ENCODE results near the gene SMAD7. TPM values are rescaled to one million over a fixed set of nuclear protein-coding genes. Genes with fewer than 3 reads are reported as not detected.

SMAD7 gene
- polyA plus RNA-seq, 2 of the 4 experiments (the other 2 are of a cell fraction) = 19.9 to 26.9 TPM

DNA sequence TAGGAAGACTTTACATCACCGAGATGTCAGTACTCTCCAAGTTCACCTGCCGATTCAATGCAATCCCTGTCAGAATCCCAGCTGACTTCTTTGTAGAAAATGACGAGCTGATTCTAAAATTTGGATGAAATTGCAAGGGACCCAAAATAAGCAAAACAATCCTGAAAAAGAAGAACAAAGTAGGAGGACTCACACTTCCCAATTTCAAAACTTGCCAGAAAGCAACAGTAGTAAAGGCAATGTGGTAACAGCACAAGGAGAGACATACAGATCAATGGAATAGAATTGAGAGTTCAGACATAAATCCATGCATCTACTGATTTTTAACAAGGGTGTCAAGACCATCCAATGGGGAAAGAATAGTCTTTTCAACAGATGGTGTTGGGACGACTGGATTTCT lies 52.2 kb downstream of the SMAD7 start:
- FAIRE-seq (no peak), DNase-seq (ENCODE audit: low read depth in 1 of 2, low spot score in 1 of 2) (no peak), ATAC-seq (no peak)
- H3K4me1 ChIP-seq = peaks cover 32% of the 10 kb centered on the region
- POLR2A ChIA-PET = no interaction called here
- peaks cover 8% of the 10 kb centered on the region; the same call in 2 of the 3 replicates for H3K9me3 ChIP-seq
- TF ChIP-seq MAZ (IDR thresholded peaks at IDR 0.05; ENCODE audit: borderline replicate concordance, low read depth, low read length) = no peak
- no peak for TF ChIP-seq HDAC2 (IDR thresholded peaks at IDR 0.05)
- no peak for TF ChIP-seq RNF2 (IDR thresholded peaks at IDR 0.05; ENCODE audit: borderline replicate concordance, low read depth)
- TF ChIP-seq SREBF2 (IDR thresholded peaks at IDR 0.05) = no peak
- TF ChIP-seq, protein P1, sequence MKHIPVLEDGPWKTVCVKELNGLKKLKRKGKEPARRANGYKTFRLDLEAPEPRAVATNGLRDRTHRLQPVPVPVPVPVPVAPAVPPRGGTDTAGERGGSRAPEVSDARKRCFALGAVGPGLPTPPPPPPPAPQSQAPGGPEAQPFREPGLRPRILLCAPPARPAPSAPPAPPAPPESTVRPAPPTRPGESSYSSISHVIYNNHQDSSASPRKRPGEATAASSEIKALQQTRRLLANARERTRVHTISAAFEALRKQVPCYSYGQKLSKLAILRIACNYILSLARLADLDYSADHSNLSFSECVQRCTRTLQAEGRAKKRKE (CRISPR knock-in tag; IDR thresholded peaks at IDR 0.05; ENCODE audit: low read depth) = no peak
- no peak for TF ChIP-seq HOXB13 (CRISPR knock-in tag; IDR thresholded peaks at IDR 0.05; ENCODE audit: low read depth)
- WGBS (ENCODE audit: missing lambda C conversion rate) = 95% methylated on average over 4 of the region's 4 CpGs
- H3K27ac ChIP-seq = no peak overlapping the region
- no peak overlapping the region for H3K4me3 ChIP-seq
- no peak overlapping the region for H3K4me2 ChIP-seq
- CTCF ChIA-PET = no interaction called here

DNA sequence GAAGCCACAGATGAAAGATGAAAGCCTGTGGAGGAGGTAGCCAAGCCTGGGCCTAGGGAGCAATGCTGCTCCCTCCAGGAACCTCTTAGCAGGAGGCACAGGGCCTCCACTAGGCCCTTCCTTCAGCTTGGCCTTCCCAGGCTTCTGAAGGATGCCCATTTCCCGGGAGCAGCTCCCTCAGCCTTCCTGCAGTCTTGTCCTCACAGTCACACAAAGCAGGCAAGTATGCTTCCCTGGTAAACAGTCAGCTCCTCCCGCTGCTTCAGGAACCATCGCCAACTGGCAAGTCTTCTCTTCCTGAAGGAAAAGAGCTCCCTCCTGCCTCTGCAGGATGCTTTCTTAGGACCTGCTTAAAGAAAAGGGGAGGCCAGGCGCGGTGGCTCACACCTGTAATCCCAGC lies 53.2 kb downstream of the SMAD7 start:
- ATAC-seq (no peak), FAIRE-seq (no peak), DNase-seq (ENCODE audit: low read depth in 1 of 2, low spot score in 1 of 2) (no peak)
- Histone ChIP-seq H3K9me3 (peaks cover 8% of the 10 kb centered on the region; the same call in 2 of the 3 replicates), H3K4me2 (no peak overlapping the region), H3K27ac (peak overlapping the region; percentile 52 to 79; a peak in 5 of 6 replicates), H3K4me3 (no peak overlapping the region), H3K4me1 (peaks cover 27% of the 10 kb centered on the region)
- POLR2A ChIA-PET = no interaction called here
- 93% methylated on average over 5 of the region's 5 CpGs for WGBS (ENCODE audit: missing lambda C conversion rate)
- CTCF ChIA-PET = interaction anchor here (0.5 kb wide), 1 partner anchor 168 kb away, joined by 3 read pairs; no protein-coding TSS in a partner anchor
- TF ChIP-seq, protein P2, sequence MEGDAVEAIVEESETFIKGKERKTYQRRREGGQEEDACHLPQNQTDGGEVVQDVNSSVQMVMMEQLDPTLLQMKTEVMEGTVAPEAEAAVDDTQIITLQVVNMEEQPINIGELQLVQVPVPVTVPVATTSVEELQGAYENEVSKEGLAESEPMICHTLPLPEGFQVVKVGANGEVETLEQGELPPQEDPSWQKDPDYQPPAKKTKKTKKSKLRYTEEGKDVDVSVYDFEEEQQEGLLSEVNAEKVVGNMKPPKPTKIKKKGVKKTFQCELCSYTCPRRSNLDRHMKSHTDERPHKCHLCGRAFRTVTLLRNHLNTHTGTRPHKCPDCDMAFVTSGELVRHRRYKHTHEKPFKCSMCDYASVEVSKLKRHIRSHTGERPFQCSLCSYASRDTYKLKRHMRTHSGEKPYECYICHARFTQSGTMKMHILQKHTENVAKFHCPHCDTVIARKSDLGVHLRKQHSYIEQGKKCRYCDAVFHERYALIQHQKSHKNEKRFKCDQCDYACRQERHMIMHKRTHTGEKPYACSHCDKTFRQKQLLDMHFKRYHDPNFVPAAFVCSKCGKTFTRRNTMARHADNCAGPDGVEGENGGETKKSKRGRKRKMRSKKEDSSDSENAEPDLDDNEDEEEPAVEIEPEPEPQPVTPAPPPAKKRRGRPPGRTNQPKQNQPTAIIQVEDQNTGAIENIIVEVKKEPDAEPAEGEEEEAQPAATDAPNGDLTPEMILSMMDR (IDR thresholded peaks at IDR 0.05) = no peak
- TF ChIP-seq MAZ (IDR thresholded peaks at IDR 0.05; ENCODE audit: borderline replicate concordance, low read depth, low read length) (no peak), JUN (IDR thresholded peaks at IDR 0.05) (no peak), RFX5 (IDR thresholded peaks at IDR 0.05) (no peak), HOXB5 (CRISPR knock-in tag; IDR thresholded peaks at IDR 0.05) (no peak), HOXB13 (CRISPR knock-in tag; IDR thresholded peaks at IDR 0.05; ENCODE audit: low read depth) (no peak), NR3C1 (IDR thresholded peaks at IDR 0.05) (no peak), RNF2 (IDR thresholded peaks at IDR 0.05; ENCODE audit: borderline replicate concordance, low read depth) (no peak), HOXA7 (CRISPR knock-in tag; IDR thresholded peaks at IDR 0.05) (no peak), EHF (CRISPR knock-in tag; IDR thresholded peaks at IDR 0.05) (no peak), ZC3H11A (IDR thresholded peaks at IDR 0.05) (no peak), CHD2 (IDR thresholded peaks at IDR 0.05; ENCODE audit: low read length, partially characterized antibody) (no peak)
- TF ChIP-seq, protein P3, sequence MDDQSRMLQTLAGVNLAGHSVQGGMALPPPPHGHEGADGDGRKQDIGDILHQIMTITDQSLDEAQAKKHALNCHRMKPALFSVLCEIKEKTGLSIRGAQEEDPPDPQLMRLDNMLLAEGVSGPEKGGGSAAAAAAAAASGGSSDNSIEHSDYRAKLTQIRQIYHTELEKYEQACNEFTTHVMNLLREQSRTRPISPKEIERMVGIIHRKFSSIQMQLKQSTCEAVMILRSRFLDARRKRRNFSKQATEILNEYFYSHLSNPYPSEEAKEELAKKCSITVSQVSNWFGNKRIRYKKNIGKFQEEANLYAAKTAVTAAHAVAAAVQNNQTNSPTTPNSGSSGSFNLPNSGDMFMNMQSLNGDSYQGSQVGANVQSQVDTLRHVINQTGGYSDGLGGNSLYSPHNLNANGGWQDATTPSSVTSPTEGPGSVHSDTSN (IDR thresholded peaks at IDR 0.05) = no peak

DNA sequence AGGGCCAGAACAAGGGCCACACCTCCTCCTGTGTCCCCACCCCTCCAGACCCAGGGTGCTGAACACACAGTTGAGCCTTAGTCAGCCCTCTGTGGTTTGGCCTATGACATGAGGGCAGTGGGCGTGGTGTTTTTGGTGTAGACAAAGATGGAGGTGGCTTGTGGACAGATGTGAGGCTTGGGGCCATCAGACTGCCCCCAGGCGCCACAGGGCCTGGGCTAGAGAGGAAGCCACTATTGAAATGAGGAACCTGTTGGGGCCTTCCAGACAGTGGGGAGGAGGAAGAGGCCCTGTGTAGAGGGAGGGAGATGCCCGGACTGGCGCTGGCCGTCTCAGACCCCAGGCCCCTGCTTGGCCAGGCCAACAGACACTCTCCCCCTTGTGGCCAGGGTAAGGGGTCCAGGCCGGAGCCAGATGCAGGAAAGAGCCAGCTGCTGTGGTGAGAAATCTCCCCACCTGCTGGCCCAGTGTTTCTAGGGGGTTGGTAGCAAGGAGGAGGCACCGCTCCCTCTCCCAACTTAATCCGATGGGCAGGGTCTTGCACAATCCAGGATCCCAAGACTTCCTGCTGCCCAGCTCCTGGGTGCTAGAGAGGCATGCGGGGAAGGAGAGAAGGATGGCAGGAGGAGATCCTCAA lies 53.8 kb downstream of the SMAD7 start:
- WGBS (ENCODE audit: missing lambda C conversion rate) = 89% methylated on average over 5 of the region's 9 CpGs
- ChIA-PET POLR2A (no interaction called here), CTCF (interaction anchor here (0.5 kb wide), 1 partner anchor 168 kb away, joined by 3 read pairs; no protein-coding TSS in a partner anchor)
- H3K27ac ChIP-seq = peak overlapping the region; percentile 52 to 79; a peak in 5 of 6 replicates
- FAIRE-seq = no peak
- ATAC-seq = peak; percentile 62 to 77; a peak in 4 of 6 replicates
- peaks cover 22% of the 10 kb centered on the region for H3K4me1 ChIP-seq
- TF ChIP-seq CEBPB (IDR thresholded peaks at IDR 0.05) = peak in 1 of 2 experiments; percentile 30; a peak in 2 of 4 replicates
- no peak for TF ChIP-seq KDM1A (IDR thresholded peaks at IDR 0.05; ENCODE audit: low read depth)
- no peak for TF ChIP-seq PHF8 (IDR thresholded peaks at IDR 0.05; ENCODE audit: borderline replicate concordance, low read depth)
- no peak for TF ChIP-seq EHF (CRISPR knock-in tag; IDR thresholded peaks at IDR 0.05)
- no peak for TF ChIP-seq FOSL2 (IDR thresholded peaks at IDR 0.05)
- no peak for TF ChIP-seq FOSL2 (CRISPR knock-in tag; IDR thresholded peaks at IDR 0.05)
- no peak for TF ChIP-seq SMC3 (IDR thresholded peaks at IDR 0.05)
- TF ChIP-seq, protein P4, sequence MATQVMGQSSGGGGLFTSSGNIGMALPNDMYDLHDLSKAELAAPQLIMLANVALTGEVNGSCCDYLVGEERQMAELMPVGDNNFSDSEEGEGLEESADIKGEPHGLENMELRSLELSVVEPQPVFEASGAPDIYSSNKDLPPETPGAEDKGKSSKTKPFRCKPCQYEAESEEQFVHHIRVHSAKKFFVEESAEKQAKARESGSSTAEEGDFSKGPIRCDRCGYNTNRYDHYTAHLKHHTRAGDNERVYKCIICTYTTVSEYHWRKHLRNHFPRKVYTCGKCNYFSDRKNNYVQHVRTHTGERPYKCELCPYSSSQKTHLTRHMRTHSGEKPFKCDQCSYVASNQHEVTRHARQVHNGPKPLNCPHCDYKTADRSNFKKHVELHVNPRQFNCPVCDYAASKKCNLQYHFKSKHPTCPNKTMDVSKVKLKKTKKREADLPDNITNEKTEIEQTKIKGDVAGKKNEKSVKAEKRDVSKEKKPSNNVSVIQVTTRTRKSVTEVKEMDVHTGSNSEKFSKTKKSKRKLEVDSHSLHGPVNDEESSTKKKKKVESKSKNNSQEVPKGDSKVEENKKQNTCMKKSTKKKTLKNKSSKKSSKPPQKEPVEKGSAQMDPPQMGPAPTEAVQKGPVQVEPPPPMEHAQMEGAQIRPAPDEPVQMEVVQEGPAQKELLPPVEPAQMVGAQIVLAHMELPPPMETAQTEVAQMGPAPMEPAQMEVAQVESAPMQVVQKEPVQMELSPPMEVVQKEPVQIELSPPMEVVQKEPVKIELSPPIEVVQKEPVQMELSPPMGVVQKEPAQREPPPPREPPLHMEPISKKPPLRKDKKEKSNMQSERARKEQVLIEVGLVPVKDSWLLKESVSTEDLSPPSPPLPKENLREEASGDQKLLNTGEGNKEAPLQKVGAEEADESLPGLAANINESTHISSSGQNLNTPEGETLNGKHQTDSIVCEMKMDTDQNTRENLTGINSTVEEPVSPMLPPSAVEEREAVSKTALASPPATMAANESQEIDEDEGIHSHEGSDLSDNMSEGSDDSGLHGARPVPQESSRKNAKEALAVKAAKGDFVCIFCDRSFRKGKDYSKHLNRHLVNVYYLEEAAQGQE (IDR thresholded peaks at IDR 0.05) = no peak
- no peak for TF ChIP-seq SREBF2 (IDR thresholded peaks at IDR 0.05)
- no peak for TF ChIP-seq BHLHE40 (IDR thresholded peaks at IDR 0.05; ENCODE audit: low read depth, low read length)
- H3K9me3 ChIP-seq = peaks cover 8% of the 10 kb centered on the region; the same call in 2 of the 3 replicates
- DNase-seq (ENCODE audit: low read depth in 1 of 2, low spot score in 1 of 2) = peak in 1 of 2 experiments; percentile 67
- no peak overlapping the region for H3K4me3 ChIP-seq
- H3K4me2 ChIP-seq = peak overlapping the region; percentile 28; the same call in 1 of the 3 replicates

All from A549 (cell line).